LNCaP clone FGC (cell line): ENCODE measurements around the gene GBE1.
A peak's percentile ranks its signal among the peaks of the same experiment; 100 is the strongest.
"Not testable (repeated sequence)": the region's sequence is repeated elsewhere in the genome, so short reads cannot be mapped to it uniquely, and the experiment has no call there.

Experiments
- DNase-seq: peaks from one replicate; pipeline ENCODE4 v3.0.0-alpha.2; 2011; ENCODE audit warnings: low read depth
- H3K4me3 ChIP-seq: 2 replicates; pipeline ENCODE4 v1.5.1; 2011; ENCODE audit warnings: mild to moderate bottlenecking, low read depth, low read length, control low read depth
- TF ChIP-seq, protein P1 (sequence below): IDR thresholded peaks from 2 replicates; pipeline ENCODE4 v1.5.1; 2012; ENCODE audit warnings: mild to moderate bottlenecking; ENCODE audit not compliant: control insufficient read depth, insufficient read depth; ENCODE audit errors: extremely low read depth

The GBE1 gene

DNA sequence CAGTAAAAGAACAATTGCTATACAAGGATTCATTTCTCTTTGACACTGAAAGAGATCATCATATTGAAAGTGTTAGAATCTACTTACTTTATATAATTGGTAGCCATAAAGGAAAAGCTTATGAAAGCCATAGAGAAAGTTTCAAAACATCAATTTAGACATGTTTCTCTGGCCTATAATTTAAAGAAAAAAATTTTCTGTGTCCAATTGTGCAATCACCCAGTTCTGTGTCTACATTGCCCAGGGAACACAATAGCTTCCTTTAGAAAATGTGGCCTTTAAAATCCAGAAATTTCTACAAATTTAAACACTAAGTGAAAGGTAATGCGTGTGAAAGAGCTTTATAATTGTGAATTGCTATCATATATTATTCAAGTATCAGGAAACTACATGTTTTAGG, 259.2 kb downstream of the GBE1 start:
- H3K4me3 ChIP-seq = no peak overlapping the region
- TF ChIP-seq, protein P1, sequence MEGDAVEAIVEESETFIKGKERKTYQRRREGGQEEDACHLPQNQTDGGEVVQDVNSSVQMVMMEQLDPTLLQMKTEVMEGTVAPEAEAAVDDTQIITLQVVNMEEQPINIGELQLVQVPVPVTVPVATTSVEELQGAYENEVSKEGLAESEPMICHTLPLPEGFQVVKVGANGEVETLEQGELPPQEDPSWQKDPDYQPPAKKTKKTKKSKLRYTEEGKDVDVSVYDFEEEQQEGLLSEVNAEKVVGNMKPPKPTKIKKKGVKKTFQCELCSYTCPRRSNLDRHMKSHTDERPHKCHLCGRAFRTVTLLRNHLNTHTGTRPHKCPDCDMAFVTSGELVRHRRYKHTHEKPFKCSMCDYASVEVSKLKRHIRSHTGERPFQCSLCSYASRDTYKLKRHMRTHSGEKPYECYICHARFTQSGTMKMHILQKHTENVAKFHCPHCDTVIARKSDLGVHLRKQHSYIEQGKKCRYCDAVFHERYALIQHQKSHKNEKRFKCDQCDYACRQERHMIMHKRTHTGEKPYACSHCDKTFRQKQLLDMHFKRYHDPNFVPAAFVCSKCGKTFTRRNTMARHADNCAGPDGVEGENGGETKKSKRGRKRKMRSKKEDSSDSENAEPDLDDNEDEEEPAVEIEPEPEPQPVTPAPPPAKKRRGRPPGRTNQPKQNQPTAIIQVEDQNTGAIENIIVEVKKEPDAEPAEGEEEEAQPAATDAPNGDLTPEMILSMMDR = no peak
- DNase-seq = no peak

DNA sequence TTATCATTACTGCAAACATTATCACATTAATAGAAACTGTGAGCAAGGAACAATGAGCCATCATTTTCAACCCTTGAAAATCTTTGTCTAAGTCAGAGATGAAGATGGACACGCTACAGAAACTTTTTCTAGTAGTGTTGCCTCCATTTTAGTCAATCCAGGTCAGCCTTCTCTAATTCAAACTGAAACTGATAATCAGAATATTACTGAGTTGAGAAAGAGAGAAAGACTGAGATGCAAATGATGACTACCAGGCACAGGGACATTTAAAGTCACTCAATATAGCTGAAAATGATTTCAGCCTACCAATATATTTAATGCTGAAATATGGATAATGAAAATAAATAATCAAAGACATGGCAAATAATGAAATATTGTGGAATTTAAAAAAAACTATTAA, 261.4 kb downstream of the GBE1 start:
- TF ChIP-seq, protein P1 = no peak
- no peak for DNase-seq
- H3K4me3 ChIP-seq = no peak overlapping the region

DNA sequence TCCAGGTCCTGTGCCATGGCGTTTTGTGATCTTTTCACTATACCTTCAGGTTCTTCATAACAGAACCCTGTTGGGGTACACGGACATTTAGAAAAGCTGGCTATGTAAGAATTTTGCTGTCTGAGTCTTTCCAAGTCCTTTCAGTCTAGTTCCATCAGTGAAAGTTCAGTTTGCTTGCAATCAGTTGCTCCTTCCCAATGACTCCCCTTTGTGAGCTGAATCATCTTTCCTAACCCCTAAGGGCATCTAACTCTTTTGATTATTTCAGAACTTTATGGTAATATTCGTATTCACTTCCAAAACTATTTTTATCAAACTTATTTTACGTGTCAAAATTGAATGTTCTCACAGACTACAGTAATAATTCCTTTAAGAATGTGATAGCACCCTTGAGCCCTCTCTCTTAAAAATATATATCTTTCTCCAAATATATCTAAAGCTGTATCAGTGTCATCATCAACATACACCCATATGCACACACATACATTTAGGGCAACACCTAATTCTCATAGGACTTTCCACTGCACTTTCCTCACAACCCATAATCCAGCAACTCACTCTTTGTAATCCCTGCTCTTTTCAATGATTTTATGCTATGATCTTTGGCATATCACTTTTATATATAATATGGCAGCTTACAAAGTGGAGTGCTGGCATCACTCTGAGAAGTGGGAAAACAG, 263.7 kb downstream of the GBE1 start:
- TF ChIP-seq, protein P1 = no peak
- DNase-seq = no peak
- no peak overlapping the region for H3K4me3 ChIP-seq

DNA sequence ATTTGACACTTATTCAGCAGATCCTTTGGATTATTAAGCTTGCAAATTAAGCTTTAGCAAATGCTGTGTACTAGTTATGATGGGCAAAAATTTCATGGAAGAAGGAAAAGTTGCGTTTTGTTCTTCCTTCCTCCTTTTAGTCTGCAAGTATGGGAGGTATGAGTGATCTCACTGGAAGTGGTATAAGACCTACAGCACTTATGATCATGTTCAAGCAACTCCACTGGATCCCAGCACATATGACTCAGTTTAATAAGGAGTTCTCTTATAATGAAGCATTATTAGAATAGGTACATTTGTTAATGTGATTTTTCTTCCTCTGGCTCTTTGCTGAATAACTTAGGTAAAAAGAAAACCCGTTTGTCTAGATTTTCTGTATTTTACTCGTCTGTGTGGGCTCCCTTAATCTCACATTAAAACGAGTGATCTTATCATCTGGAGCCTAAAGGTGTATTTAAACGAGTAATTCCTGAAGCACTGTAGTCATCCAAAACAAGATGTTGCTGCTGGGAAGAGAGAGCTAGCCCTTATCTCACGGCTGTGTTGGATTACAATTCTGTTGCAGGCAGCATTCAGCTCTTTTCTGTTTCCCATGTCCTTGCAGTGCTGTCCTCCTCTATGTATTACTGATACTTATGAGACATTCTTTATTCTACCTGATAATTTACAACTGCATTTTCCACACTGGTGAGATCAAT, 264.9 kb downstream of the GBE1 start:
- H3K4me3 ChIP-seq = no peak overlapping the region
- TF ChIP-seq, protein P1 = no peak
- no peak for DNase-seq

DNA sequence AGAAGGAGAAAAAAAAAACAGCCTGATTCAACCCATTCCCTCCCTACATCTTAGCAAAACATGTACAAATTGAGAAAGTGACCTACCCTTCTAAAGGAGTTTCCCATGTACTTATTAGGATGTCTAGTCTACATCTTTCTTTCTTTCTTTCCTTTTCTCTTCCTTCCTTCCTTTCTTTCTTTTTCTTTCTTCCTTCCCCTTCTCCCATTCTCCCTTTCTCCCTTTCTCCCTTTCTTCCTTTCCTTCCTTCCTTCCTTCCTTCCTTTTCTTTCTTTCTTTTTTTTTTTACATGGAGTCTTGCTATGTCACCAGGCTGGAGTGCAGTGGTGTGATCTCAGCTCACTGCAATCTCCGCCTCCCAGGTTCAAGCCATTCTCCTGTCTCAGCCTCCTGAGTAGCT, 269.0 kb downstream of the GBE1 start:
- not testable (repeated sequence) for H3K4me3 ChIP-seq, DNase-seq

DNA sequence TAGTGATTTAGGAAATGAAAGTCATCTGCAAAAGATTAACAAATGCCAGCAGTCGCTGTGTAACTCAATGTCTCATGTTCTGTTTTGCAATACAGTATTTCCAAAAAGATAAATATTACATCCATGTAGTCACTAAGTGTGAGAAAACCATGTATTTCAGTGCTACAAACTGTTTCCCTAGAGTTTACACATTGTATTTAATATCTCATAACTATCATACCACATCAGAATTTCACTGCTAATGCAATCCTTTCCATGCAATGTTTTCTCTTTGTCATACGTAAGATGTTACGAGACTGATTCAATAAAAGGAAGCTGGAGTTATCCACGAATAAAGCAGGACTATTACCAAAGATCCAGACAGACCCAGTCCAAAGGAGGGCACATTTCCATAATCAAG, 269.4 kb downstream of the GBE1 start:
- TF ChIP-seq, protein P1 = no peak
- H3K4me3 ChIP-seq = no peak overlapping the region
- DNase-seq = no peak

DNA sequence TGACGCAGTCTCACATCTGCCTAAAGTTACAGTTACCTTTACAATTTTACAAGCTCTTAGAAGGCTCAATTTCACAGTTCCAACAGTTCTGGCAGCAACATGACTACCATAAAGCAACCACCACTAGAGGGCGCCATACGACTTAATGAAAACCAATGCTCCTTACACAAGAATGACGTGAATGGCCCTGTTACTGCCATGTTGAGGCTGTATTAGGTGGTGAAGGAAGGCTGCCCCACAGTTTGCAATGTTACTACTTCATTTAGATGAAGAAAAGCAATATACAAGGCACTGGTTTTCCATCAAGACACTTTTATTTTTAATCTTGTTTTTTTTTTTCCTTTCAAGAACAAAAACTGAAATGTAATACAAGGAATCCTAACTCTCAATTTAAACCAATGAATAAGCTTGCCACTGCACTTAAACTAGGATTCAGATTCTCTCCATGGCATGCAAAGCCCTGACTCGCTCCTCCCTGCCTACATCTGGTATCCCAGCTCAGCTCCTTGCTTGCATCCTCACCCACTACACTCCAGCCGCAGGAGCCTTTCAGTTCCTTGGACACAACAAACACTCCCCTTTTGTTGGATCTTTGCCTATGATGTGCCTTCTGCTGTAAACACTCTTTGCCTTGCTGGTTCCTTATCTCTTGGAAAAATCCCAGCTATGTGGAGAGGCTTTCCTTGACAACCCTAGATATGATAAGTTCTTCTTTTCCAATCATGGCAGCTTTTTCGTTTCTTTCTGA, 270.7 kb downstream of the GBE1 start:
- TF ChIP-seq, protein P1 = peak; percentile 89
- no peak overlapping the region for H3K4me3 ChIP-seq
- peak; percentile 89 for DNase-seq
